GM20000 (cell line): ENCODE measurements around the gene HSPB7.

ENCODE experiments used
- DNase-seq: peaks from one replicate; pipeline ENCODE4 v3.0.0; 2012; ENCODE audit warnings: low spot score
- CTCF ChIP-seq: IDR thresholded peaks from 2 replicates; pipeline ENCODE4 v1.5.1; 2012; ENCODE audit warnings: mild to moderate bottlenecking, control low read depth; ENCODE audit errors: extremely low read depth, missing control alignments

Gene HSPB7

GRCh38 chr1:16015960-16016901 is 1.6 kb downstream of the HSPB7 start:
- DNase-seq: no peak
- TF ChIP-seq CTCF: no peak

- no peak for TF ChIP-seq CTCF
- no peak for DNase-seq
Observed at GRCh38 chr1:16015491-16015890, 2.4 kb downstream of the HSPB7 start.

- TF ChIP-seq CTCF: no peak
- DNase-seq: no peak
Observed at GRCh38 chr1:16014509-16015482, 3.0 kb downstream of the HSPB7 start.

GRCh38 chr1:16013908-16014258 is 4.0 kb downstream of the HSPB7 start:
- DNase-seq: no peak
- no peak for TF ChIP-seq CTCF

- TF ChIP-seq CTCF: no peak
- DNase-seq: peak; percentile 70
Observed at GRCh38 chr1:16013220-16013907, 4.5 kb downstream of the HSPB7 start.

GRCh38 chr1:16012590-16013219 is 5.1 kb downstream of the HSPB7 start:
- peak; percentile 71 for DNase-seq
- no peak for TF ChIP-seq CTCF
